HG03135 (cell line): ENCODE results near the gene METTL17.
"Not testable (repeated sequence)": the region's sequence is repeated elsewhere in the genome, so short reads cannot be mapped to it uniquely, and the experiment has no call there.

Experiments used
- ATAC-seq: cut with Tn5 transposase; IDR thresholded peaks from one replicate; pipeline ENCODE4 v1.9.1; 2021; ENCODE audit warnings: mild to moderate bottlenecking, moderate library complexity; ENCODE audit not compliant: unreplicated experiment

Gene METTL17

GRCh38 chr14:20996521-20996920 is 6.7 kb downstream of the METTL17 start:
- ATAC-seq = no peak

GRCh38 chr14:20997115-20997514 is 7.3 kb downstream of the METTL17 start:
- no peak for ATAC-seq

- ATAC-seq = no peak
These were observed 7.8 kb downstream of the METTL17 start for GRCh38 chr14:20997564-20997963.

GRCh38 chr14:20998139-20998538 is 8.4 kb downstream of the METTL17 start:
- no peak for ATAC-seq

- ATAC-seq = no peak
These were observed 9.0 kb downstream of the METTL17 start, which contains the start of gene SLC39A2 for GRCh38 chr14:20998674-20999366. TSS of gene SLC39A2 (plus strand) at chr14:20999293. CDS start at chr14:20999447, 154 bp downstream.

- no peak for ATAC-seq
These were observed 9.8 kb downstream of the METTL17 start for GRCh38 chr14:20999591-20999990.

DNA sequence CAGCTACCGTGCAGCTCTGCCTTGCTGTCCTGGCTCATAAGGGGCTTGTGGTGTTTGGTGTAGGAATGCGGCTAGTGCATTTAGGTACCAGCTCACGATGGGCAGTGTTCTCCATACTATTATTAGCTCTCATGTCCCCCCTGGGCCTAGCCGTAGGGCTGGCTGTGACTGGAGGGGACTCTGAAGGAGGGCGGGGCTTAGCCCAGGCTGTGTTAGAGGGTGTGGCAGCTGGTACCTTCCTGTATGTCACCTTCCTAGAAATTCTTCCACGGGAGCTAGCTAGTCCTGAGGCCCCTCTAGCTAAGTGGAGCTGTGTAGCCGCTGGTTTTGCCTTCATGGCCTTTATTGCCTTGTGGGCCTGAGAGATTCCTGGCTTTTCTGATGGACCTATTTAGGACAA is 11.4 kb downstream of the METTL17 start:
- no peak for ATAC-seq

DNA sequence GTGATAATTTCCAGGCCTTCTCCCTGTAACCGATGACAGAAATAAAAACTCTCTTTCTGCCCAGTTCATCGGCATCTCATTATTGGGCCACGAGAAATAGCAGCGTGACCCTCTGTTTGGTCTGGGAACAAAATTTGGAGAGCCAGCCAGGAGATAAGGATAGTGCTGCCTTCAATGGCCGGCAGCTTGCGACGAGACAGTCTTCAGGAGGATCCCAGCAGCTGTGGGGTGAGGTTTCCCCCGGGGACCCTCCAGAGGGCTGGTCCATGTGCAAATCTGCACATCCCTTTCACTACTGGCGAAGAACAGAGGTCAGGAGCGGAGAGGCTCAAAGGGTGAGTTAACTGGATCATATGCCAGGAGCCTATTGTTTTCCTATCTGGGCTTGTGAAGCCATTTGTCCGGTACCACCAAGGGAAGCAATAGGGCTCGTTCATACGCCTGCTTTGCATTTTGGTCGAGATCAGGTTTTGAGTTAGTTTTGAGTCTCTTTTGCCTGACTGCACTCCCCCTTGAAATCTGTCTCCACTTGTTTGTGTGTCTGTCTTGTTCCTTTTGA is 14.1 kb downstream of the METTL17 start:
- ATAC-seq = no peak

GRCh38 chr14:21009721-21010120 is 19.9 kb downstream of the METTL17 start:
- ATAC-seq = not testable (repeated sequence)

- ATAC-seq = no peak
These were observed 21.4 kb downstream of the METTL17 start for GRCh38 chr14:21011136-21011535.

- ATAC-seq = no peak
These were observed 25.0 kb downstream of the METTL17 start for GRCh38 chr14:21014761-21015190.

GRCh38 chr14:21015312-21015711 is 25.5 kb downstream of the METTL17 start:
- no peak for ATAC-seq

DNA sequence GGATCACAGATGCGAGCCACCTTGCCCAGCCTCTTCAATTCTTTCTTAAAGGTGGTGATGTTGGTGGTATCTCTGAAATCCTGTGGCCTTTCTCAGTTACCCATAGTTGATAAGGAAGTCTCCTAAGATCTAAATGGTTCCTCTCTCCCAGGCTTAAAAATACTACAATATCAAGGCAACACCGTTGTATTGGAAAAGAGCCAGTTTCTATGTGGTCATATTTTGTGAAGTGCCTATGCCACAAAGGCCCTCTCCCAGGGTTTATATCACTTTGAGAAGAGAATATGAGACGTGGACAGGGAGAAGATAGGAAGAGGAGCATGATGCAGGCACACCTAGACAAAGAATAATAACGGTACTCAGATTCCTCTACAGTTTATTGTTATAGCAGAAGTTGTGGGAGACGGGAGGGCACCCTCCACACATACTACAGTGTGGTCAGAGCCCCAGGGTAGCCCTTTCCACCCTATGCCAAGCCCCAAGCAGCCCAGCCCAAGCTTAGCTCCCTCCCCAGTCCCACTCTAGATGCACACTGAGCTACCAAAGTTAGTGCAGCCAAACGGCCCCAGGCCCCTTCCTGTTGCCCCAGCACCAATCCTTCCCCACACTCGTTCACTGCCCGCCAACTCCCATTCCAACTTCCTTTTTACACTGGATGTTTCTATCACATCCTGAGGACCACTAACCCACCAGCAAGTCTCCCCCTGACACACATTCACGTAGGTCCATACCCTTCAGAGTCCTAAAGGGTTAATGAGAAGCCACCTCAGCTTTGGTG is 26.8 kb downstream of the METTL17 start:
- ATAC-seq = no peak

GRCh38 chr14:21017528-21018245 is 27.9 kb downstream of the METTL17 start:
- ATAC-seq = no peak

GRCh38 chr14:21018286-21018685 is 28.5 kb downstream of the METTL17 start:
- ATAC-seq = no peak

DNA sequence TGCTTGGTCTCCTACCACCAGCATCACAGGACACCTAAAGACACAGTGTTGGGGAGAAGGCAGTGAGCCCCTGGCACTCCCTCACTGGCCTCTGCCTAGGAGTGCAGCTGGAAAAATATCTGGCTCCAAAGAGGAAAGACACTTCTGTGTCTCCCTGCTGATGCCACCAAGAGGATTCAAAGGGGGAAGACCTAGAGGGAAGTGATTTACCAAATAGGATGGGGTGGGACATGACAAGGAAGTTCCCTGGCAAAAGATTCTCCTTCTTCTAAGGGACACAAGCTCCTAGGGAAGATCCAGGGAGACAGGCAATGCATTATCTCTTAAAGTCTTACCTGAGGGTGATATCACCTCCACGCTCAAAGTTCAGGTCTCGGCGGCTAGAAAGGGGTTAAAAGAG is 29.0 kb downstream of the METTL17 start:
- no peak for ATAC-seq

- no peak for ATAC-seq
These were observed 29.6 kb downstream of the METTL17 start for GRCh38 chr14:21019366-21019765.

GRCh38 chr14:21020977-21021545 is 31.3 kb downstream of the METTL17 start:
- no peak for ATAC-seq

- no peak for ATAC-seq
These were observed 32.9 kb downstream of the METTL17 start for GRCh38 chr14:21022686-21023085.

GRCh38 chr14:21023174-21023573 is 33.4 kb downstream of the METTL17 start:
- no peak for ATAC-seq
